Brain microvascular endothelial cell (primary cell): Measurements from ENCODE around the gene NDUFA13.

ENCODE experiments used
- DNase-seq: peaks from one replicate; pipeline ENCODE4 v3.0.0-alpha.2; 2020
- H3K27ac ChIP-seq: fragments of 250-450 bp; sonication (Bioruptor Pico); 2 replicates; pipeline ENCODE4 v1.5.1; 2020; ENCODE audit warnings: mild to moderate bottlenecking, moderate library complexity
- H3K27me3 ChIP-seq: fragments of 250-450 bp; sonication (Bioruptor Pico); replicated peaks from 2 replicates; pipeline ENCODE4 v1.5.1; 2020; ENCODE audit warnings: mild to moderate bottlenecking
- H3K36me3 ChIP-seq: fragments of 250-450 bp; sonication (Bioruptor Pico); replicated peaks from 2 replicates; pipeline ENCODE4 v1.5.1; 2020; ENCODE audit warnings: mild to moderate bottlenecking
- H3K4me3 ChIP-seq: 2 replicates; pipeline ENCODE4 v1.5.1; 2011; ENCODE audit warnings: low read depth, mild to moderate bottlenecking, control low read depth, low read length, moderate library complexity
- in situ Hi-C: cut with HindIII; loops from 2 replicates; pipeline ENCODE4 v1.10.0; 2017; ENCODE audit warnings: low sequenced_read_pairs, low pct_ligation_motif_present
- TF ChIP-seq, protein P1 (sequence below): IDR thresholded peaks from 2 replicates; pipeline ENCODE4 v1.5.1; 2011; ENCODE audit warnings: low read depth, mild to moderate bottlenecking, moderate library complexity, low read length, control low read depth, inconsistent platforms; ENCODE audit errors: missing control alignments

The NDUFA13 gene

DNA sequence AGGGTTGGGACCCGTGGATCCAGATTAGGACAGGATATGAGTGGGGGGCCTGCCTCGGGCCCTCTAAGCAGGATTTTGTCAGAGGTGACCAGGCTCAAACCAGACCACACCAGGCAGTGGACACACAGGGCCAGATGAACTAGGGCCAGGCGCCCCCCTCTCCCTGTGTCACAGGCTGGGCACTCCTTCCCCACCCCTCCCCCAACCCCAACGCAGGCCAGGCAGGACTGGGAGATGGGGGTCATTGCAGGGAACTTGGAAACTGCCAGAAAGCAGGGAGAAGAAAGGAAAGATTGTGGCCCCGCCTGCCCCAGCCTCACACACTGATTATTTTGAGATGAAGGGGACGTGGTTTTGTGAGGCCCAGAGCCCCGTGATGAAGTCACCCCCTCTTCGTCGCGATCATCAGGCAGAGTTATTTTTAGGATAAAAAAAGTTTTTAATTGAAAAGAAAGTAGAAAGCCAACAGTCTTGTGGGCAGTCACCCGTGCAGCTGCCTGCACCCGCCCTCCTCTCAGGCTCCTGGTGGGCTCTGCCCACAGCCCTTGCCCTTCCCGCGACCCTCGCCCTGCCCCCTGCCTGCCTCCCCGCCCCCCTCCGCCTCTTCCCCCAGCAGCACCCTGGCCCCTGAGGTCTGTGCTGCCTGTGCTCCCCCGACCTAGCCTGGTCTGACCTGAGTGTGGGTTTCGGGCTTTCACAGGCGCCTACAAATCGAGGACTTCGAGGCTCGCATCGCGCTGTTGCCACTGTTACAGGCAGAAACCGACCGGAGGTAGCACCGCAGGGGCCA, 10.8 kb downstream of the NDUFA13 start:
- Histone ChIP-seq H3K27ac (no peak overlapping the region), H3K27me3 (no peaks in the 10 kb centered on the region), H3K4me3 (no peak overlapping the region), H3K36me3 (peaks cover 13% of the 10 kb centered on the region)
- TF ChIP-seq, protein P1, sequence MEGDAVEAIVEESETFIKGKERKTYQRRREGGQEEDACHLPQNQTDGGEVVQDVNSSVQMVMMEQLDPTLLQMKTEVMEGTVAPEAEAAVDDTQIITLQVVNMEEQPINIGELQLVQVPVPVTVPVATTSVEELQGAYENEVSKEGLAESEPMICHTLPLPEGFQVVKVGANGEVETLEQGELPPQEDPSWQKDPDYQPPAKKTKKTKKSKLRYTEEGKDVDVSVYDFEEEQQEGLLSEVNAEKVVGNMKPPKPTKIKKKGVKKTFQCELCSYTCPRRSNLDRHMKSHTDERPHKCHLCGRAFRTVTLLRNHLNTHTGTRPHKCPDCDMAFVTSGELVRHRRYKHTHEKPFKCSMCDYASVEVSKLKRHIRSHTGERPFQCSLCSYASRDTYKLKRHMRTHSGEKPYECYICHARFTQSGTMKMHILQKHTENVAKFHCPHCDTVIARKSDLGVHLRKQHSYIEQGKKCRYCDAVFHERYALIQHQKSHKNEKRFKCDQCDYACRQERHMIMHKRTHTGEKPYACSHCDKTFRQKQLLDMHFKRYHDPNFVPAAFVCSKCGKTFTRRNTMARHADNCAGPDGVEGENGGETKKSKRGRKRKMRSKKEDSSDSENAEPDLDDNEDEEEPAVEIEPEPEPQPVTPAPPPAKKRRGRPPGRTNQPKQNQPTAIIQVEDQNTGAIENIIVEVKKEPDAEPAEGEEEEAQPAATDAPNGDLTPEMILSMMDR, result no peak
- DNase-seq, result no peak
- in situ Hi-C loops, result no loop called here

DNA sequence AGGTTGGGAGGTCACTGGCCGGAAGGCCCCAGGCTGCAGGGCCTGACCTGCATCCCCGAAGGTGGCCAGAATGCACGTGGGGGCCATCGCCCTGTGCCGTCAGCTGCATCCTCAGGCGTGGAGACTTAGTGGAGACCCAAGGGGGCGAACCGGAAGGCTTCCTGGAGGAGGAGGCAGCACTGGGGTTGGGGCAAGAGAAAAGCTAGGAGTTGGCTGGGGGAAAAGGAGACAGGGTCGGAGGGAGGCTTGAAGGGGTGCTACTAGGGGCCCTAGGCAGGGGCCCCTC, 11.3 kb downstream of the NDUFA13 start:
- peaks cover 13% of the 10 kb centered on the region for H3K36me3 ChIP-seq
- DNase-seq, result no peak
- in situ Hi-C loops, result no loop called here
- H3K27ac ChIP-seq, result no peak overlapping the region
- TF ChIP-seq, protein P1, result no peak
- H3K27me3 ChIP-seq, result no peaks in the 10 kb centered on the region
- no peak overlapping the region for H3K4me3 ChIP-seq

DNA sequence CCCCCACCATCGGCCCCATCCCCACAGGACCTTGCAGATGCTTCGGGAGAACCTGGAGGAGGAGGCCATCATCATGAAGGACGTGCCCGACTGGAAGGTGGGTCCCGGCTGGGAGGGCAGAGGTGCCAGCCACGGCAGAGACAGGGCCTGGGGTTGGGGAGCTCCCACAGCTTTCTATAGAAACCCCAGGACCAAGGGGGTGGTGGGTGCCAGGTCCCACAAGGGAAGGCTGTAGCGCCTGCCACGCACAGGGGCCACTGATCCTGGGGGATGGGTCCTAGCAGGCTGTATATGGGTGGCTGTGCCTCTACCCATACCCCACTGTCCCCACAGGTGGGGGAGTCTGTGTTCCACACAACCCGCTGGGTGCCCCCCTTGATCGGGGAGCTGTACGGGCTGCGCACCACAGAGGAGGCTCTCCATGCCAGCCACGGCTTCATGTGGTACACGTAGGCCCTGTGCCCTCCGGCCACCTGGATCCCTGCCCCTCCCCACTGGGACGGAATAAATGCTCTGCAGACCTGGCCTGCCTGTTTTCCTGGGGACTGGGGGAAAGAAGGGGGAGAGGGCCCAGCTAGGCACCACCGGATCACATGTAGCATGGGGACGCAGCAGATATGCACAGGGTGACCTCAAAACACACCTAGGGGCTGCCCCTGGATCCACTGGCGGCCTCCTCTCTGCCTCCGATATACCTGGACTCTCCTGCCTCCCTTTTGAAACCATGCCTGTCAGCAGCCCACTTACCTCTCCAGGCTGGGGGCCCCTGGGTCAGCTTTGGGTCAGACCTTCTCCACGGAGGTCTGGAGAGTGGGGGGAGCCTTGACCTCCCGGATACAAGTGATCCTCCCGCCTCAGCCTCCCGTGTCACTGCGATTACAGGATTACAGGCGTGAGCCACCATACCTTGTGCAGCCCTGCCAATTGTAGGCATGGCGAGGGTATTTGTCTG, 11.9 kb downstream of the NDUFA13 start:
- in situ Hi-C loops, result no loop called here
- Histone ChIP-seq H3K36me3 (peaks cover 13% of the 10 kb centered on the region), H3K4me3 (no peak overlapping the region), H3K27me3 (no peaks in the 10 kb centered on the region), H3K27ac (no peak overlapping the region)
- TF ChIP-seq, protein P1, result no peak
- DNase-seq, result no peak

DNA sequence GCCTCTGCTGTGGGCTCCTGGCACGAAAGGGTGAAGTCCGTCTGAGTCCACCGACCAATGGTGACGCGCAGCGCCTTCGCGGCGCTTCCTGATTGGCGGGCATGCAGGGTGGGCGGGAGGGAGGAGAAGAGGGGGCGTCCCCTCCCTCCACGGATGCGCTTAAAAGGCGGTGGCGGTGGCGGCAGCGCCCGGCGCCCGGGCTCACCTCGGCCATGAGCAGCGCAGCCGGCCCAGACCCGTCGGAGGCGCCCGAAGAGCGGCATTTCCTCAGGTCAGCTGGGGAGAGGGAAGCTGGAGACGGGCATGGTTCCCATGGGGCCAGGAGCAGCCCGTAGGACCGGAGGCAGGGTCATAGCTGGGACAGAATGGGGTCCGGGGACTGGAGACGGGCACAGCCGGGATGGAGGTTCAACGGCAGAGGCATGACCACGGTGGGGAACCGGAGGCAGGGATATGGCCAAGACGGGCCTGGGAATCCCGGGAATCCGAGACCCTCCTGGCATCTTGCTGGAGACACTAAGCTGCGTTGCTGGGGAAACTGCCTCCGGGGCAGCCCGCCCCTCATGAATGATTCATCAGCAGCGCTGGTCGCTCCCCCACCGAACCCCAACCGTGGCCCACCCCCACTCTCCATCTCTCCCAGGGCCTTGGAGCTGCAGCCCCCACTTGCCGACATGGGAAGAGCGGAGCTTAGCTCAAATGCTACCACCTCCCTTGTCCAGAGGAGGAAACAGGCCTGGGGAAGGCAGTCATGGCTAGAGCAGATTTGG, 12.9 kb downstream of the NDUFA13 start, which contains the start of gene YJEFN3:
Gene YJEFN3, plus strand, starts transcription at position 191 of the 770 bp plus-strand sequence. Its CDS starts 22 bp downstream, at position 213.
- peak; percentile 33 for DNase-seq
- H3K27me3 ChIP-seq, result no peaks in the 10 kb centered on the region
- peaks cover 13% of the 10 kb centered on the region for H3K36me3 ChIP-seq
- in situ Hi-C loops, result no loop called here
- no peak within 1 kb of the TSS for H3K27ac ChIP-seq
- TF ChIP-seq, protein P1, result no peak
- H3K4me3 ChIP-seq, result peak within 1 kb of the TSS; percentile 30

DNA sequence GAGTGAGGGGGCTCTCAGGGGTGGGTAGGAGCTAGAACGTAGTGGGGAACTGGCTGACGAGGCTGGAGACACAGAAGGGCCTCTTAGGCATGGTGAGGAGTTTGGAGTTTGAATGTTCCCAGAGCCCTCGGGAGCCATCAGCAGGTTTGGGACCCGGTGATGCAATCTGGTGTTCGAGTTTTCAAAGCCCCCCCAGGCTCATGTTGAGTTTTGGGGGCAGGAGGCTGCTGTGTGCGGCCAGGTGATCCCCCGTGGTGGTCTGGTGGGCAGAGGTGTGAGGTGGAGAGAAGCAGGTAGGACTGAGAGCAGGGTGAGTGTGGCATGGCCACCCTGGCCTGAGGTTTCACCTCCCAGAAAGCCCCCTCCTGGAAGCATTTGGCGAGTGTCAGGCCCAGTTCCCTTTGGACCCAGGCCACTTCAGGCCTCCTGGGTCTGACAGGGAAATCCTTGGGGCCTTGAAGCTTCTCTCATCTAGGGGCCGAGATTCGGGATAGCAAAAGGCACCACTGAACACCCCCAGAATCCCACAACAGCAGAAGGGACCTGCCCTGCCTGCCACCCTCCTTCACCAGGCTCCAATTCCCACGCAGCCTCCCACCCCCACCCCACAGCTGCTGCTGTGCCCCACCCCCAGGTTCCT, 13.9 kb downstream of the NDUFA13 start:
- in situ Hi-C loops, result no loop called here
- TF ChIP-seq, protein P1, result no peak
- peaks cover 13% of the 10 kb centered on the region for H3K36me3 ChIP-seq
- no peak overlapping the region for H3K4me3 ChIP-seq
- H3K27me3 ChIP-seq, result no peaks in the 10 kb centered on the region
- no peak for DNase-seq
- no peak overlapping the region for H3K27ac ChIP-seq
